IMR-90 (cell line): ENCODE measurements around the gene UBAC1. TPM values are rescaled to one million over a fixed set of nuclear protein-coding genes. Genes with fewer than 3 reads are reported as not detected.

ENCODE experiments used
- ATAC-seq: fragments of 200-7000 bp; cut with Tn5 transposase; 2 replicates; pipeline ENCODE4 v1.9.1; 2020; ENCODE audit warnings: low read depth, mild to moderate bottlenecking, moderate library complexity
- BruUV-seq: library from RNA; stranded (reverse); fragments of 400-500 nt; replicated peaks from 2 replicates; lab custom pipeline; 2021; lab: Mats Ljungman, UMichigan
- CTCF ChIA-PET: fragments of 300-600 bp; formaldehyde crosslinking; extraction: SDS; loops from one replicate; lab custom pipeline; 2021; ENCODE audit warnings: antibody characterized with exemption; lab: Yijun Ruan, JAX
- POLR2A ChIA-PET: fragments of 300-600 bp; sonication (Branson Sonifier 250); formaldehyde crosslinking; loops from one replicate; lab custom pipeline; 2022; ENCODE audit warnings: antibody characterized with exemption; ENCODE audit not compliant: unreplicated experiment; lab: Charles Lee
- DNase-seq: peaks from one replicate; pipeline ENCODE4 v3.0.0; 2013
- H2AFZ ChIP-seq: replicated peaks from 2 replicates; pipeline ENCODE3; 2013; ENCODE audit warnings: low read length, mild to moderate bottlenecking; ENCODE audit not compliant: poor library complexity
- H2AK5ac ChIP-seq: 2 replicates; pipeline ENCODE4 v1.6.1; 2013; ENCODE audit warnings: low read depth, low read length, inconsistent platforms
- H2AK9ac ChIP-seq: replicated peaks from 2 replicates; pipeline ENCODE3; 2013; ENCODE audit warnings: mild to moderate bottlenecking, low read depth, low read length, moderate library complexity; ENCODE audit not compliant: poor library complexity
- H2BK120ac ChIP-seq: 2 replicates; pipeline ENCODE4 v1.6.1; 2013; ENCODE audit warnings: low read depth, low read length, inconsistent platforms
- H2BK15ac ChIP-seq: 3 replicates; pipeline ENCODE4 v1.6.1; 2013; ENCODE audit warnings: low read depth, low read length, inconsistent platforms
- H2BK20ac ChIP-seq: 2 replicates; pipeline ENCODE4 v1.6.1; 2013; ENCODE audit warnings: low read depth, mild to moderate bottlenecking, inconsistent platforms, low read length, moderate library complexity
- H2BK5ac ChIP-seq: 2 replicates; pipeline ENCODE4 v1.6.1; 2013; ENCODE audit warnings: mild to moderate bottlenecking, low read depth, low read length, inconsistent platforms; ENCODE audit not compliant: poor library complexity, severe bottlenecking
- H3K14ac ChIP-seq: replicated peaks from 2 replicates; pipeline ENCODE4 v1.6.1; 2013; ENCODE audit warnings: low read depth, low read length, inconsistent platforms
- H3K18ac ChIP-seq: 2 replicates; pipeline ENCODE4 v1.6.1; 2013; ENCODE audit warnings: low read depth, low read length, control low read depth
- H3K23ac ChIP-seq: 2 replicates; pipeline ENCODE4 v1.6.1; 2013; ENCODE audit warnings: low read depth, low read length, inconsistent platforms
- H3K27ac ChIP-seq: 2 replicates; pipeline ENCODE4 v1.5.1; 2013; ENCODE audit warnings: mild to moderate bottlenecking, control low read depth, low read length; ENCODE audit not compliant: insufficient read depth
- H3K27me3 ChIP-seq: 2 replicates; pipeline ENCODE4 v1.6.1; 2013; ENCODE audit warnings: low read length; ENCODE audit not compliant: control insufficient read depth, insufficient read depth
- H3K36me3 ChIP-seq: 2 replicates; pipeline ENCODE4 v1.6.1; 2013; ENCODE audit warnings: low read length, mixed read lengths; ENCODE audit not compliant: control insufficient read depth, insufficient read depth
- H3K4ac ChIP-seq: 2 replicates; pipeline ENCODE4 v1.6.1; 2013; ENCODE audit warnings: low read depth, low read length, inconsistent platforms
- H3K4me1 ChIP-seq: 2 replicates; pipeline ENCODE4 v1.6.1; 2013; ENCODE audit warnings: low read length, mixed read lengths; ENCODE audit not compliant: control insufficient read depth, insufficient read depth
- H3K4me2 ChIP-seq: 2 replicates; pipeline ENCODE4 v1.6.1; 2013; ENCODE audit warnings: low read depth, mild to moderate bottlenecking, control low read depth, low read length, moderate library complexity
- H3K4me3 ChIP-seq: 2 replicates; pipeline ENCODE4 v1.5.1; 2013; ENCODE audit warnings: low read depth, mild to moderate bottlenecking, control low read depth, low read length, moderate library complexity; ENCODE audit not compliant: insufficient read depth
- H3K56ac ChIP-seq: 2 replicates; pipeline ENCODE4 v1.6.1; 2013; ENCODE audit warnings: low read length, inconsistent platforms; ENCODE audit not compliant: insufficient read depth; ENCODE audit errors: extremely low read depth
- H3K79me1 ChIP-seq, 2 experiments: 2 replicates each; pipeline ENCODE4 v1.6.1; 2013; ENCODE audit warnings: low read length in 2 of 2, inconsistent platforms in 1 of 2, low read depth in 1 of 2
- H3K9ac ChIP-seq: 2 replicates; pipeline ENCODE4 v1.6.1; 2013; ENCODE audit warnings: low read depth, low read length, control low read depth
- H3K9me1 ChIP-seq: 2 replicates; pipeline ENCODE4 v1.6.1; 2013; ENCODE audit warnings: low read length, inconsistent platforms; ENCODE audit not compliant: insufficient read depth
- H3K9me3 ChIP-seq: 2 replicates; pipeline ENCODE4 v1.6.1; 2013; ENCODE audit warnings: low read length; ENCODE audit not compliant: control insufficient read depth, insufficient read depth
- H4K20me1 ChIP-seq: 2 replicates; pipeline ENCODE4 v1.6.1; 2013; ENCODE audit warnings: low read length, inconsistent platforms; ENCODE audit not compliant: insufficient read depth
- H4K5ac ChIP-seq: 2 replicates; pipeline ENCODE4 v1.6.1; 2013; ENCODE audit warnings: mild to moderate bottlenecking, low read depth, low read length, control low read depth
- H4K8ac ChIP-seq, 2 experiments: 2 replicates each; pipeline ENCODE4 v1.6.1; 2013; ENCODE audit warnings: low read depth in 2 of 2, low read length in 2 of 2, control low read depth in 1 of 2, inconsistent platforms in 1 of 2
- H4K91ac ChIP-seq: 2 replicates; pipeline ENCODE4 v1.6.1; 2013; ENCODE audit warnings: low read depth, low read length, inconsistent platforms; ENCODE audit not compliant: insufficient read depth
- BHLHE40 ChIP-seq: fragments of 150-350 bp; IDR thresholded peaks from 2 replicates; pipeline ENCODE4 v1.6.1; 2016; ENCODE audit warnings: mild to moderate bottlenecking, low read depth, low read length
- CEBPB ChIP-seq: IDR thresholded peaks from 2 replicates; pipeline ENCODE4 v1.6.1; 2012; ENCODE audit warnings: low read depth, low read length, improper control_type of control experiment
- CHD1 ChIP-seq: IDR thresholded peaks from 2 replicates; pipeline ENCODE4 v1.6.1; 2012; ENCODE audit warnings: low read depth, low read length, improper control_type of control experiment
- CTCF ChIP-seq: conservative IDR thresholded peaks from 2 replicates; pipeline ENCODE4 v1.5.1; 2012; ENCODE audit warnings: mild to moderate bottlenecking, low read depth, low read length, improper control_type of control experiment
- ELK1 ChIP-seq: fragments of 150-350 bp; IDR thresholded peaks from 2 replicates; pipeline ENCODE4 v1.6.1; 2016; ENCODE audit warnings: low read depth, mild to moderate bottlenecking, low read length, moderate library complexity, borderline replicate concordance
- FOS ChIP-seq: fragments of 150-350 bp; IDR thresholded peaks from 2 replicates; pipeline ENCODE4 v1.6.1; 2016; ENCODE audit warnings: low read depth, low read length
- MAFK ChIP-seq: IDR thresholded peaks from 2 replicates; pipeline ENCODE4 v1.6.1; 2012; ENCODE audit warnings: low read depth, low read length, improper control_type of control experiment
- MAZ ChIP-seq: IDR thresholded peaks from 2 replicates; pipeline ENCODE4 v1.6.1; 2012; ENCODE audit warnings: low read depth, mild to moderate bottlenecking, low read length, improper control_type of control experiment, moderate library complexity, borderline replicate concordance
- MXI1 ChIP-seq: IDR thresholded peaks from 2 replicates; pipeline ENCODE4 v1.6.1; 2012; ENCODE audit warnings: low read depth, mild to moderate bottlenecking, low read length, moderate library complexity, borderline replicate concordance
- NFE2L2 ChIP-seq: fragments of 150-350 bp; IDR thresholded peaks from 2 replicates; pipeline ENCODE4 v1.6.1; 2016; ENCODE audit warnings: low read depth, mild to moderate bottlenecking, low read length
- RAD21 ChIP-seq: IDR thresholded peaks from 2 replicates; pipeline ENCODE4 v1.6.1; 2012; ENCODE audit warnings: low read length, improper control_type of control experiment
- RCOR1 ChIP-seq: IDR thresholded peaks from 2 replicates; pipeline ENCODE4 v1.6.1; 2012; ENCODE audit warnings: mild to moderate bottlenecking, low read length, improper control_type of control experiment; ENCODE audit not compliant: insufficient replicate concordance
- RFX5 ChIP-seq: IDR thresholded peaks from 2 replicates; pipeline ENCODE4 v1.8.0; 2012; ENCODE audit warnings: low read depth, mild to moderate bottlenecking, low read length, moderate library complexity
- SMC3 ChIP-seq: fragments of 150-350 bp; IDR thresholded peaks from 2 replicates; pipeline ENCODE4 v1.6.1; 2016; ENCODE audit warnings: low read depth, mild to moderate bottlenecking, antibody characterized with exemption, low read length, moderate library complexity
- USF2 ChIP-seq: fragments of 150-350 bp; IDR thresholded peaks from 2 replicates; pipeline ENCODE4 v1.6.1; 2017; ENCODE audit warnings: mild to moderate bottlenecking, antibody characterized with exemption, low read length, low read depth
- WGBS, 2 experiments: methylation state at CpG; one replicate each; pipeline versions ENCODE4 v1.1.5 to v1.1.7; 2013; ENCODE audit warnings: missing lambda C conversion rate in 2 of 2; ENCODE audit not compliant: insufficient read length in 1 of 2; ENCODE audit errors: extremely low coverage in 2 of 2; 5-methylcytosine and 5-hydroxymethylcytosine counted together
- dilution Hi-C: fragments of 300-500 bp; cut with HindIII; formaldehyde crosslinking; loops from one replicate; pipeline ENCODE4 v1.14.3; 2018; ENCODE audit warnings: low sequenced_read_pairs; ENCODE audit not compliant: unreplicated experiment
- in situ Hi-C: fragments of 300-500 bp; cut with MboI; formaldehyde crosslinking; loops from 3 replicates; pipeline ENCODE4 v1.14.3; 2019; ENCODE audit warnings: low sequenced_read_pairs, inconsistent platforms, mixed read lengths
- intact Hi-C: fragments of 100-400 bp; cut with micrococcal nuclease; formaldehyde crosslinking; loops from 2 replicates; pipeline ENCODE4 v1.10.0; 2022
- polyA plus RNA-seq, 3 experiments: library from polyadenylated mRNA; depleted of rRNA; stranded (reverse); fragments of >200 nt; gene quantifications; 2 replicates each; pipeline ENCODE4 v1.2.3, GENCODE V29; 2012; ENCODE audit warnings: low replicate concordance in 1 of 3
- total RNA-seq: library from RNA; depleted of rRNA; stranded (reverse); fragments of >200 nt; gene quantifications from 2 replicates; pipeline ENCODE4 v1.2.3, GENCODE V29; 2012

UBAC1 gene
- total and polyA plus RNA-seq, 2 of the 4 experiments (the other 2 are of a cell fraction), result 25.3 to 33.9 TPM

GRCh38 chr9:135921749-135922310 is 39.3 kb downstream of the UBAC1 start:
- POLR2A ChIA-PET, result no interaction called here
- in situ Hi-C loops (no loop called here), dilution Hi-C loops (no loop called here), intact Hi-C loops (no loop called here)
- TF ChIP-seq CEBPB (no peak), FOS (no peak), ELK1 (no peak), MAZ (no peak), BHLHE40 (no peak), MAFK (no peak), RAD21 (no peak), MXI1 (no peak), NFE2L2 (no peak), CTCF (no peak), RFX5 (no peak), RCOR1 (no peak), SMC3 (no peak), CHD1 (no peak), USF2 (no peak)
- BruUV-seq, result no TSS peak
- no peak for ATAC-seq
- H3K9ac ChIP-seq, result no peak overlapping the region
- no peak overlapping the region for H2BK15ac ChIP-seq
- no peaks in the 10 kb centered on the region for H3K4me1 ChIP-seq
- H3K18ac ChIP-seq, result no peak overlapping the region
- no peak overlapping the region for H2BK120ac ChIP-seq
- H2BK20ac ChIP-seq, result no peak overlapping the region
- H3K27me3 ChIP-seq, result no peaks in the 10 kb centered on the region
- H4K91ac ChIP-seq, result no peak overlapping the region
- no peak overlapping the region for H3K56ac ChIP-seq
- no peak overlapping the region for H2AFZ ChIP-seq
- WGBS, 2 experiments, result 87% methylated on average over 6 of the region's 14 CpGs; no CpG with 5 or more reads in 1 of the 2 experiments
- H4K5ac ChIP-seq, result no peak overlapping the region
- H3K4me3 ChIP-seq, result no peak overlapping the region
- no peak overlapping the region for H2AK5ac ChIP-seq
- H2BK5ac ChIP-seq, result no peak overlapping the region
- no peak overlapping the region for H3K4ac ChIP-seq
- no peak overlapping the region for H3K4me2 ChIP-seq
- CTCF ChIA-PET, result no interaction called here
- H4K20me1 ChIP-seq, result no peaks in the 10 kb centered on the region; the same call in 1 of the 2 replicates
- H3K23ac ChIP-seq, result no peak overlapping the region
- peaks cover 4% of the 10 kb centered on the region; the same call in 1 of the 2 replicates for H3K9me1 ChIP-seq
- peaks cover 6% of the 10 kb centered on the region; the same call in 1 of the 2 replicates for H3K36me3 ChIP-seq
- peak overlapping the region; percentile 72 for H2AK9ac ChIP-seq
- 0 out of 4 replicates have a peak, but pooled peaks cover 0 to 3% of the 10 kb centered on the region in 2 experiments for H3K79me1 ChIP-seq
- H3K14ac ChIP-seq, result no peak overlapping the region
- no peak for DNase-seq
- H4K8ac ChIP-seq, result no peak overlapping the region
- H3K9me3 ChIP-seq, result peaks cover 16% of the 10 kb centered on the region
- no peak overlapping the region for H3K27ac ChIP-seq
